Keratinocyte (primary cell): Measurements from ENCODE around the gene LMCD1. TPM values are rescaled to one million over a fixed set of nuclear protein-coding genes. Genes with fewer than 3 reads are reported as not detected.

Experiments used
- DNase-seq: peaks from one replicate; pipeline ENCODE4 v3.0.0-alpha.2; 2011; ENCODE audit warnings: low read depth, missing footprints, low spot score
- FAIRE-seq: peaks from 2 replicates; lab custom pipeline; 2011; peaks lifted over from hg19 to GRCh38; lab: Jason Lieb, UNC
- H2AFZ ChIP-seq: 2 replicates; pipeline ENCODE4 v1.6.0; 2012; ENCODE audit warnings: low read length, control low read depth, inconsistent platforms; ENCODE audit not compliant: control insufficient read depth
- H3K27ac ChIP-seq: 2 replicates; pipeline ENCODE4 v1.5.1; 2011; ENCODE audit warnings: low read length; ENCODE audit not compliant: control insufficient read depth, insufficient read depth
- H3K27me3 ChIP-seq: 3 replicates; pipeline ENCODE4 v1.6.0; 2011; ENCODE audit warnings: low read length; ENCODE audit not compliant: control insufficient read depth, insufficient read depth; ENCODE audit errors: extremely low read depth
- H3K36me3 ChIP-seq, 2 experiments: 2 replicates in 1 of 2; 3 replicates in 1 of 2; pipeline ENCODE4 v1.5.1; 2011; ENCODE audit warnings: low read length in 2 of 2, mild to moderate bottlenecking in 1 of 2; ENCODE audit not compliant: control insufficient read depth in 2 of 2, insufficient read depth in 2 of 2; ENCODE audit errors: extremely low read depth in 1 of 2
- H3K4me1 ChIP-seq: 3 replicates; pipeline ENCODE4 v1.5.1; 2011; ENCODE audit warnings: low read length; ENCODE audit not compliant: control insufficient read depth, insufficient read depth; ENCODE audit errors: extremely low read depth
- H3K4me2 ChIP-seq: 3 replicates; pipeline ENCODE4 v1.6.0; 2011; ENCODE audit warnings: low read depth, low read length; ENCODE audit not compliant: control insufficient read depth, insufficient read depth; ENCODE audit errors: extremely low read depth
- H3K4me3 ChIP-seq, 3 experiments: fragments of 200-600 bp in 1 of 3; sonication (generic) in 1 of 3; 2 replicates in 2 of 3; 3 replicates in 1 of 3; pipeline ENCODE4 v1.5.1; 2011 to 2016; ENCODE audit warnings: low read length in 3 of 3, mild to moderate bottlenecking in 3 of 3, control low read depth in 2 of 3, inconsistent platforms in 1 of 3, low read depth in 1 of 3, mixed read lengths in 1 of 3, mixed run types in 1 of 3, moderate library complexity in 1 of 3; ENCODE audit not compliant: control insufficient read depth in 2 of 3, insufficient read depth in 2 of 3; ENCODE audit errors: extremely low read depth in 1 of 3
- H3K79me2 ChIP-seq: 2 replicates; pipeline ENCODE4 v1.6.0; 2012; ENCODE audit warnings: low read length; ENCODE audit not compliant: control insufficient read depth, insufficient read depth
- H3K9ac ChIP-seq: 3 replicates; pipeline ENCODE4 v1.6.0; 2011; ENCODE audit warnings: low read length; ENCODE audit not compliant: control insufficient read depth, insufficient read depth; ENCODE audit errors: extremely low read depth
- H3K9me1 ChIP-seq: 3 replicates; pipeline ENCODE4 v1.6.0; 2011; ENCODE audit warnings: low read length; ENCODE audit not compliant: control insufficient read depth, insufficient read depth; ENCODE audit errors: extremely low read depth
- H3K9me3 ChIP-seq: 2 replicates; pipeline ENCODE4 v1.5.1; 2012; ENCODE audit warnings: low read depth, low read length; ENCODE audit not compliant: control insufficient read depth
- H4K20me1 ChIP-seq: 3 replicates; pipeline ENCODE4 v1.6.0; 2011; ENCODE audit warnings: low read length; ENCODE audit not compliant: control insufficient read depth, insufficient read depth; ENCODE audit errors: extremely low read depth
- EZH2 ChIP-seq: IDR thresholded peaks from one replicate; pipeline ENCODE4 v1.6.1; 2012; ENCODE audit warnings: inconsistent platforms, mild to moderate bottlenecking, low read length, moderate library complexity
- dilution Hi-C: fragments of 300-500 bp; cut with MboI; formaldehyde crosslinking; loops from one replicate; pipeline ENCODE4 v1.7.0; 2020; ENCODE audit warnings: low sequenced_read_pairs; ENCODE audit not compliant: extremely low pct_ligation_motif_present
- polyA plus RNA-seq, 5 experiments: library from polyadenylated mRNA; depleted of rRNA in 3 of 5; stranded (reverse) in 3 of 5; stranded (forward) in 1 of 5; unstranded in 1 of 5; fragments of >200 nt; gene quantifications; 1 replicate in 1 of 5; 2 replicates in 3 of 5; 3 replicates in 1 of 5; pipeline versions ENCODE4 v1.2.1 to v1.2.3, GENCODE V29; 2011 to 2012; ENCODE audit warnings: missing spikeins in 2 of 5, low read depth in 1 of 5, low replicate concordance in 1 of 5
- TF ChIP-seq, protein P1 (sequence below), 3 experiments: IDR thresholded peaks in 1 of 3; conservative IDR thresholded peaks in 1 of 3; optimal IDR thresholded peaks in 1 of 3; 2 replicates in 2 of 3; 3 replicates in 1 of 3; pipeline versions ENCODE3 to v1.5.1; 2011; ENCODE audit warnings: low read length in 3 of 3, mild to moderate bottlenecking in 3 of 3, moderate library complexity in 2 of 3, control low read depth in 1 of 3, inconsistent platforms in 1 of 3; ENCODE audit not compliant: insufficient read depth in 2 of 3; ENCODE audit errors: extremely low read depth in 1 of 3

LMCD1 gene
- polyA plus RNA-seq, 1 donor (not counting 4 experiments of a cell fraction or from before 2014, with no cell fraction given): 3.7 TPM

DNA sequence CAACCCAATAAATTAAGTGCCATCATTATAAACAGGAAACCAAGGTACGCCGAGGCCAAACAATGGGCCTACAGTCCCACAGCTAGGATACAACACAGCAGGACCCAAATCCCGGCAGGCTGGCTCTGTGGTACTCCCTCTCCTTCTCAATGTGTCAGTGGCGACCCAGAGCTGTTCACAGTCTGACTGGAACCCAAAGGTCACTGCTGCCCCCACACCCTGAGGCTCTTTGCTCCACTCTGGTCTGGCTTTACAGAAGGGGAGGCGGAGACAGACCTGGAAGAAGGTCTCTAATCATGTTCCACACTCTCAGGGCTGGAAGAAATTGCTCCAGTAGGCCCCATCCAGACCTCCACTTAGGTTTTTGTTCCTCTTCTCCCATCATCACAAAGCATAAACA lies 48.5 kb upstream of the LMCD1 start:
- H3K27me3 ChIP-seq: no peaks in the 10 kb centered on the region
- no peaks in the 10 kb centered on the region for H3K36me3 ChIP-seq
- H3K4me2 ChIP-seq: no peak overlapping the region
- TF ChIP-seq, protein P1, sequence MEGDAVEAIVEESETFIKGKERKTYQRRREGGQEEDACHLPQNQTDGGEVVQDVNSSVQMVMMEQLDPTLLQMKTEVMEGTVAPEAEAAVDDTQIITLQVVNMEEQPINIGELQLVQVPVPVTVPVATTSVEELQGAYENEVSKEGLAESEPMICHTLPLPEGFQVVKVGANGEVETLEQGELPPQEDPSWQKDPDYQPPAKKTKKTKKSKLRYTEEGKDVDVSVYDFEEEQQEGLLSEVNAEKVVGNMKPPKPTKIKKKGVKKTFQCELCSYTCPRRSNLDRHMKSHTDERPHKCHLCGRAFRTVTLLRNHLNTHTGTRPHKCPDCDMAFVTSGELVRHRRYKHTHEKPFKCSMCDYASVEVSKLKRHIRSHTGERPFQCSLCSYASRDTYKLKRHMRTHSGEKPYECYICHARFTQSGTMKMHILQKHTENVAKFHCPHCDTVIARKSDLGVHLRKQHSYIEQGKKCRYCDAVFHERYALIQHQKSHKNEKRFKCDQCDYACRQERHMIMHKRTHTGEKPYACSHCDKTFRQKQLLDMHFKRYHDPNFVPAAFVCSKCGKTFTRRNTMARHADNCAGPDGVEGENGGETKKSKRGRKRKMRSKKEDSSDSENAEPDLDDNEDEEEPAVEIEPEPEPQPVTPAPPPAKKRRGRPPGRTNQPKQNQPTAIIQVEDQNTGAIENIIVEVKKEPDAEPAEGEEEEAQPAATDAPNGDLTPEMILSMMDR (optimal IDR thresholded peaks at IDR 0.05 in 1 of 3, IDR thresholded peaks at IDR 0.05 in 1 of 3, conservative IDR thresholded peaks at IDR 0.05 in 1 of 3; ENCODE audit: extremely low read depth in 1 of 3, insufficient read depth in 2 of 3, low read length in 3 of 3): no peak
- TF ChIP-seq EZH2: no peak
- FAIRE-seq: no peak
- H3K27ac ChIP-seq: no peak overlapping the region
- DNase-seq: no peak
- no peaks in the 10 kb centered on the region for H3K4me1 ChIP-seq
- H3K9me3 ChIP-seq: no peaks in the 10 kb centered on the region
- no peak overlapping the region for H2AFZ ChIP-seq
- no peak overlapping the region for H3K4me3 ChIP-seq
- H3K9ac ChIP-seq: no peak overlapping the region
- dilution Hi-C loops: no loop called here
- H4K20me1 ChIP-seq: no peaks in the 10 kb centered on the region
- no peaks in the 10 kb centered on the region for H3K79me2 ChIP-seq
- H3K9me1 ChIP-seq: no peaks in the 10 kb centered on the region

DNA sequence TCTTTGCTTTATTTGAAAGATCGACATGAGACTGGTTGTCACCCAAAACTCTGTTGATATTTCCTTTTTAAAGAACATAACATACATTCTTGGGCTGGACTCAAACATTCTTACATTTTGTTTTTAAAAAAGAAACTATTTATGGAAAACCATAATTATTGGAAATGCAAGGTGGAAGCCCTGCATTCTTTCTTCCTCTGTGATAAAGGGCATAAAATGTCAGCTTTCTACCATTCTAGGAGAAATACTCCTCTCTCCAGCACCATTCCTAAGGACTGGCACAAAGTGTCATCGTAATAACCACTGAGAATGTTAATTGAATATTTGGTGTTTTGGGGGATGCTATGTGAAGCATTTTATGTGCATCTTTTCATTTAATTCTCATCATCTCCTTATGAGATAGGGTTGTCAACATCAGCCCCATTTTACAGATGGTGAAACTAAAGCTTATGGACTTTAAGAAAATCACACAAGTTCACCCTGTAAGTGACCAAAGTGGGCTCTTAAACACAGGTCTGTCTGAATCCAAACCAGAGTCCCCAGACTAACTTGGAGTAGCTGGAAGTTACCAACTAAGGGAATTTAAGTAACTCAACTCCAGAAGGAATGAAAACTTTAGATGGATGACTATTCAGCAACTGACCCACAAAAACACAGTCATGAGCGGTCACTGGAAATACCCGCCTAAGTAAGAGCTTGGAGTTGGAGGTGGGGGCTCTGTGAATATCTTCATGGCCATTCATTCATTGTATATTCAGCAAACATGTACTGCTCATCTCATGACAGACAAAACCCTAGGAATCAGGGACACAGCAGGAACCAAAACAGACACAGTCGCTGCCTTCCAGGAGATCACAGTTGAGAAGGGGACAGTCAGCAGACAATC lies 45.9 kb upstream of the LMCD1 start:
- no peak for FAIRE-seq
- no peaks in the 10 kb centered on the region for H3K9me1 ChIP-seq
- H3K36me3 ChIP-seq: no peaks in the 10 kb centered on the region
- H3K9me3 ChIP-seq: no peaks in the 10 kb centered on the region
- no peak overlapping the region for H3K4me2 ChIP-seq
- no peak overlapping the region for H3K27ac ChIP-seq
- H3K4me1 ChIP-seq: no peaks in the 10 kb centered on the region
- TF ChIP-seq, protein P1 (optimal IDR thresholded peaks at IDR 0.05 in 1 of 3, IDR thresholded peaks at IDR 0.05 in 1 of 3, conservative IDR thresholded peaks at IDR 0.05 in 1 of 3; ENCODE audit: extremely low read depth in 1 of 3, insufficient read depth in 2 of 3, low read length in 3 of 3): no peak
- TF ChIP-seq EZH2: no peak
- no peaks in the 10 kb centered on the region for H4K20me1 ChIP-seq
- no peak overlapping the region for H3K4me3 ChIP-seq
- dilution Hi-C loops: no loop called here
- DNase-seq: no peak
- H3K9ac ChIP-seq: no peak overlapping the region
- no peak overlapping the region for H2AFZ ChIP-seq
- no peaks in the 10 kb centered on the region for H3K79me2 ChIP-seq
- no peaks in the 10 kb centered on the region for H3K27me3 ChIP-seq
